Neutrophil (primary cell): ENCODE results near the gene UBAC1.

Experiments
- H3K27ac ChIP-seq: fragments of 200-600 bp; sonication (generic); 2 replicates; pipeline ENCODE4 v1.5.1; 2016; ENCODE audit warnings: mild to moderate bottlenecking, moderate library complexity
- H3K27me3 ChIP-seq: fragments of 200-600 bp; sonication (generic); 2 replicates; pipeline ENCODE4 v1.6.0; 2016; ENCODE audit warnings: mild to moderate bottlenecking
- H3K36me3 ChIP-seq: fragments of 200-600 bp; sonication (generic); 2 replicates; pipeline ENCODE4 v1.5.1; 2017
- H3K4me1 ChIP-seq, 2 experiments: fragments of 200-600 bp in 1 of 2; sonication (generic) in 1 of 2; 1 replicate in 1 of 2; 2 replicates in 1 of 2; pipeline versions ENCODE4 v1.5.1 to v1.6.1; 2013 to 2016; ENCODE audit warnings: low read depth in 1 of 2, low read length in 1 of 2, mild to moderate bottlenecking in 1 of 2, moderate library complexity in 1 of 2; ENCODE audit not compliant: control insufficient read depth in 1 of 2, insufficient read depth in 1 of 2
- H3K4me3 ChIP-seq, 2 experiments: fragments of 200-600 bp in 1 of 2; sonication (generic) in 1 of 2; 1 replicate in 1 of 2; 2 replicates in 1 of 2; pipeline ENCODE4 v1.5.1; 2013 to 2016; ENCODE audit warnings: low read depth in 1 of 2, low read length in 1 of 2, mild to moderate bottlenecking in 1 of 2, moderate library complexity in 1 of 2
- H3K9me3 ChIP-seq: fragments of 200-600 bp; sonication (generic); 2 replicates; pipeline ENCODE4 v1.5.1; 2016
- CTCF ChIP-seq: fragments of 200-600 bp; sonication (generic); IDR thresholded peaks from 2 replicates; pipeline ENCODE4 v1.5.1; 2016; ENCODE audit warnings: antibody characterized with exemption

UBAC1 gene

GRCh38 chr9:135927195-135928013, 33.8 kb downstream of the UBAC1 start:
- no peaks in the 10 kb centered on the region for H3K4me1 ChIP-seq
- no peak overlapping the region for H3K4me3 ChIP-seq
- no peaks in the 10 kb centered on the region for H3K27me3 ChIP-seq
- TF ChIP-seq CTCF: no peak
- no peaks in the 10 kb centered on the region for H3K9me3 ChIP-seq
- no peak overlapping the region for H3K27ac ChIP-seq
- H3K36me3 ChIP-seq: peaks cover 50% of the 10 kb centered on the region

- Histone ChIP-seq H3K36me3 (peaks cover 46% of the 10 kb centered on the region), H3K27me3 (no peaks in the 10 kb centered on the region), H3K27ac (no peak overlapping the region), H3K9me3 (no peaks in the 10 kb centered on the region), H3K4me1 (no peaks in the 10 kb centered on the region), H3K4me3 (no peak overlapping the region)
- TF ChIP-seq CTCF: no peak
These were observed 34.6 kb downstream of the UBAC1 start for GRCh38 chr9:135926402-135927194.

GRCh38 chr9:135925496-135926133, 35.6 kb downstream of the UBAC1 start:
- Histone ChIP-seq H3K27ac (no peak overlapping the region), H3K4me1 (no peaks in the 10 kb centered on the region), H3K36me3 (peaks cover 36% of the 10 kb centered on the region), H3K4me3 (no peak overlapping the region), H3K27me3 (no peaks in the 10 kb centered on the region), H3K9me3 (no peaks in the 10 kb centered on the region)
- TF ChIP-seq CTCF: no peak

- H3K27ac ChIP-seq: no peak overlapping the region
- H3K4me3 ChIP-seq: no peak overlapping the region
- no peaks in the 10 kb centered on the region for H3K9me3 ChIP-seq
- peaks cover 28% of the 10 kb centered on the region for H3K36me3 ChIP-seq
- H3K27me3 ChIP-seq: no peaks in the 10 kb centered on the region
- TF ChIP-seq CTCF: no peak
- H3K4me1 ChIP-seq: no peaks in the 10 kb centered on the region
These were observed 36.4 kb downstream of the UBAC1 start for GRCh38 chr9:135924628-135925338.

GRCh38 chr9:135923508-135923907, 37.7 kb downstream of the UBAC1 start:
- Histone ChIP-seq H3K4me1 (no peaks in the 10 kb centered on the region), H3K27ac (no peak overlapping the region), H3K36me3 (peaks cover 16% of the 10 kb centered on the region), H3K27me3 (no peaks in the 10 kb centered on the region), H3K9me3 (no peaks in the 10 kb centered on the region), H3K4me3 (no peak overlapping the region)
- TF ChIP-seq CTCF: no peak
